Measurements from ENCODE around the gene CD276. TPM values are rescaled to one million over a fixed set of nuclear protein-coding genes. Genes with fewer than 3 reads are reported as not detected.

Gene CD276
- total RNA-seq, 2 donors from 2014 or later: 0.67 to 2.8 TPM

GRCh38 chr15:73678498-73678897 lies 5.7 kb upstream of the CD276 start:
- H3K36me3 Mint-ChIP-seq (ENCODE audit: insufficient read depth in 2 of 2): no peaks in the 10 kb centered on the region
- H3K27me3 Mint-ChIP-seq (ENCODE audit: low read depth): peaks cover 43% of the 10 kb centered on the region
- no peak overlapping the region for H3K4me3 Mint-ChIP-seq
- peaks cover 27% of the 10 kb centered on the region for H3K4me1 Mint-ChIP-seq (ENCODE audit: low read depth)
- ATAC-seq (replicated peaks in 1 of 2): no peak
- H3K9me3 Mint-ChIP-seq: no peaks in the 10 kb centered on the region
- no peak overlapping the region for H3K27ac Mint-ChIP-seq
- DNase-seq: no peak

DNA sequence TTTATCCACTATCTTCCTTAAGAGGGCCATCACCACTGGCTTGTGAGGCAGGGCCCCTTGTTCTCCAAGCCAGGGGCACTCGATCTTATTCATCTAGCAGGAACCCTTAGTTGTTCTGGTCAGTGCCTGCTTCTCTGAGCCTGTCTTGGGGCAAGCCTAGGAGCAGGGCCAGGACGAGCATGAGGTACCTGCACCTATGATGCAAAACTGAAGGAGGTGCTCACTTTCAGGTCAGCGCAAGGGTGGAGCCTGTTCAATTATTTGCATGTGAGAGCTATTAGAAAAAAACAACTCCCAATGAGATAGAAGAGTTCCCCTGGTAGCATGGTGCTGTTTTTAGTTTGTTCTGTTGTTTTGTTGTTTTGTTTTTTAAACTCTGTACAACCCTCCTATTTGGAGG lies 5.0 kb upstream of the CD276 start:
- Mint-ChIP-seq H3K4me3 (no peak overlapping the region), H3K27me3 (ENCODE audit: low read depth) (peaks cover 43% of the 10 kb centered on the region), H3K36me3 (ENCODE audit: insufficient read depth in 2 of 2) (no peaks in the 10 kb centered on the region), H3K9me3 (no peaks in the 10 kb centered on the region), H3K4me1 (ENCODE audit: low read depth) (peaks cover 31% of the 10 kb centered on the region), H3K27ac (no peak overlapping the region)
- ATAC-seq (replicated peaks in 1 of 2) (no peak), DNase-seq (no peak)

DNA sequence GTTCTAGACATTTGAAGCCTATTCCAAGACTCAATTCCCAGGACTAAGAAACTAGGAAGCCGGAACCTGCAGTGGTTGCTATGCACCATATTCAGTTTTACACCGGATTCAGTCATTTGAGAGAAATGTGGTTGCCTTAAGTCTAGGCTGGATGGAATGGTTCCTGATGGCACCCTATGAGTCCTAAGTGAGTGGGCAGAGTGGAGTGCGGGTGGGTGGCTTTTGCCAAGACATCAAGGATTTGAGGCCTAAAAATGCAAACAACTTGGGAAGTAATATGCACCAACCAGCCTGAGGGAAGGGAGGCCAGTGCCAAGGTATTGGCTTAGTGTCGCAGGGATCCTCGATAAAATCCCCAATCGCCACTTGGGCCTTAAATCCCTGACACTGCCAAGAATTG lies 4.2 kb upstream of the CD276 start:
- Mint-ChIP-seq H3K4me1 (ENCODE audit: low read depth) (peaks cover 34% of the 10 kb centered on the region), H3K4me3 (no peak overlapping the region), H3K27me3 (ENCODE audit: low read depth) (peaks cover 46% of the 10 kb centered on the region), H3K36me3 (ENCODE audit: insufficient read depth in 2 of 2) (no peaks in the 10 kb centered on the region), H3K9me3 (no peaks in the 10 kb centered on the region), H3K27ac (no peak overlapping the region)
- DNase-seq (no peak), ATAC-seq (replicated peaks in 1 of 2) (no peak)

- Mint-ChIP-seq H3K4me3 (no peak overlapping the region), H3K4me1 (ENCODE audit: low read depth) (peaks cover 37% of the 10 kb centered on the region), H3K27ac (no peak overlapping the region), H3K9me3 (no peaks in the 10 kb centered on the region), H3K27me3 (ENCODE audit: low read depth) (peaks cover 51% of the 10 kb centered on the region), H3K36me3 (ENCODE audit: insufficient read depth in 2 of 2) (no peaks in the 10 kb centered on the region)
- DNase-seq (no peak), ATAC-seq (replicated peaks in 1 of 2) (peak; percentile 14 to 55)
These were observed 3.6 kb upstream of the CD276 start for GRCh38 chr15:73680549-73680948.

GRCh38 chr15:73681063-73681462 lies 3.1 kb upstream of the CD276 start:
- peaks cover 57% of the 10 kb centered on the region for H3K27me3 Mint-ChIP-seq (ENCODE audit: low read depth)
- no peak overlapping the region for H3K4me3 Mint-ChIP-seq
- no peaks in the 10 kb centered on the region for H3K9me3 Mint-ChIP-seq
- H3K4me1 Mint-ChIP-seq (ENCODE audit: low read depth): peaks cover 37% of the 10 kb centered on the region
- H3K36me3 Mint-ChIP-seq (ENCODE audit: insufficient read depth in 2 of 2): no peaks in the 10 kb centered on the region
- ATAC-seq (replicated peaks in 1 of 2) (no peak), DNase-seq (no peak)
- no peak overlapping the region for H3K27ac Mint-ChIP-seq

DNA sequence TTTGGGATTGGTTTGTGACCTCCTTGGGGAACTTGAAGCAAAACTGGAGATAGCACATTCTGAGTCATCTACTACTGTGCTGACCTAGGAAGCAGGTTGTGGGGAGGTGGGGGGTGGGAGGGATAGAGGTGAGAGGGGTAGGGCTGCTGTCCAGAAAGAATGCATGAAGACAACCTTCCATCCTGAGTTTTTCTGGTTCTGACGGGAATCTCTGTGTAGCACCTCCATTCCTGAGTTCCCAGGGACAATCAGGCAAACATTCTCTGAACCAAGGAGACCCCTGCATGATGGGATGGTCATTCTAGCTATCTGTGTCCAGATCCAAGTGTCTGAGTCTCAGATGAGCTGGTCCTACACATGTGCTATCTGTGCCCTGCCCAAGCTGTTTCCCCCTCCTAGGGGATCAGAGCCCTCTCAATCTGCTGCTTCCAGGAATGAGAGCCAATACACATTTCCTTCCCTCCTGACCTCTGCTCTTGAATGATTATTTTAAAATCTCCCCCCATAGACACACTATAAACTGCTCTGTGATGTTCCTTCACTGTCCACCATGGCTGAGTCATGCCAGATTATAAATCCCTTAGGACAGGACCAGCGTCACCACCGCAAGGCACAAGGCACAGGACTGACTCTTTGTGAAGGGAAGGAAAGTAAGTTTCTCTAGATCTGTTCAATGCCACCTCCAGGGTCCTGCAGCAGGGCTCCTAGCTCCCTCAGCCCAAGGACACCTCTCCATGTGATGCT lies 2.2 kb upstream of the CD276 start:
- DNase-seq (no peak), ATAC-seq (replicated peaks in 1 of 2) (no peak)
- H3K36me3 Mint-ChIP-seq (ENCODE audit: insufficient read depth in 2 of 2): no peaks in the 10 kb centered on the region
- no peaks in the 10 kb centered on the region for H3K9me3 Mint-ChIP-seq
- peaks cover 37% of the 10 kb centered on the region for H3K4me1 Mint-ChIP-seq (ENCODE audit: low read depth)
- no peak overlapping the region for H3K4me3 Mint-ChIP-seq
- peaks cover 64% of the 10 kb centered on the region for H3K27me3 Mint-ChIP-seq (ENCODE audit: low read depth)
- H3K27ac Mint-ChIP-seq: no peak overlapping the region

DNA sequence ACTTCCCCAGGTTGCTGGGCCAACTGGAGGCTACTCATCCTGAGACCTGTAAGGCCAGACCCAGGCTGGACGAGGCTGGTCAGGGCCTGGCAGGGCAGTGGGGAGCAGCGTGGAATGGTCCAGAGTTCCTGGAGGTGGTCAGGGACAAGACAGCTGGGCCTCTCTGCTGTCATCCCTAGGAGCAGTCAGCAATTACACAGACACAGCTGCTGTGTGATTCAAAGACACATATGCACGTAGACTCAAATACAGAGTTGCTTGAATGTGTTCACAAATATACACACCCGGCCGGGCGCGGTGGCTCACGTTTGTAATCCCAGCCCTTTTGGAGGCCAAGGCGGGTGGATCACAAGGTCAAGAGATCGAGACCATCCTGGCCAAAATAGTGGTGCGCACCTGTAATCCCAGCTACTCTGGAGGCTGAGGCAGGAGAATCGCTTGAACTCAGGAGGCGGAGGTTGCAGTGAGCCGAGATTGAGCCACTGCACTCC lies 1.5 kb upstream of the CD276 start:
- no peak overlapping the region for H3K27ac Mint-ChIP-seq
- peaks cover 37% of the 10 kb centered on the region for H3K4me1 Mint-ChIP-seq (ENCODE audit: low read depth)
- no peaks in the 10 kb centered on the region for H3K36me3 Mint-ChIP-seq (ENCODE audit: insufficient read depth in 2 of 2)
- no peaks in the 10 kb centered on the region for H3K9me3 Mint-ChIP-seq
- H3K4me3 Mint-ChIP-seq: peak overlapping the region in 1 of 2 donors; percentile 49
- DNase-seq: no peak
- H3K27me3 Mint-ChIP-seq (ENCODE audit: low read depth): peaks cover 66% of the 10 kb centered on the region
- no peak for ATAC-seq (replicated peaks in 1 of 2)

- DNase-seq: no peak
- ATAC-seq (replicated peaks in 1 of 2): no peak
- H3K4me1 Mint-ChIP-seq (ENCODE audit: low read depth): peaks cover 35% of the 10 kb centered on the region
- H3K27ac Mint-ChIP-seq: no peak overlapping the region
- H3K27me3 Mint-ChIP-seq (ENCODE audit: low read depth): peaks cover 71% of the 10 kb centered on the region
- peak overlapping the region; percentile 4 to 83 for H3K4me3 Mint-ChIP-seq
- no peaks in the 10 kb centered on the region for H3K36me3 Mint-ChIP-seq (ENCODE audit: insufficient read depth in 2 of 2)
- H3K9me3 Mint-ChIP-seq: no peaks in the 10 kb centered on the region
These were observed 866 bp upstream of the CD276 start for GRCh38 chr15:73683257-73683776.

DNA sequence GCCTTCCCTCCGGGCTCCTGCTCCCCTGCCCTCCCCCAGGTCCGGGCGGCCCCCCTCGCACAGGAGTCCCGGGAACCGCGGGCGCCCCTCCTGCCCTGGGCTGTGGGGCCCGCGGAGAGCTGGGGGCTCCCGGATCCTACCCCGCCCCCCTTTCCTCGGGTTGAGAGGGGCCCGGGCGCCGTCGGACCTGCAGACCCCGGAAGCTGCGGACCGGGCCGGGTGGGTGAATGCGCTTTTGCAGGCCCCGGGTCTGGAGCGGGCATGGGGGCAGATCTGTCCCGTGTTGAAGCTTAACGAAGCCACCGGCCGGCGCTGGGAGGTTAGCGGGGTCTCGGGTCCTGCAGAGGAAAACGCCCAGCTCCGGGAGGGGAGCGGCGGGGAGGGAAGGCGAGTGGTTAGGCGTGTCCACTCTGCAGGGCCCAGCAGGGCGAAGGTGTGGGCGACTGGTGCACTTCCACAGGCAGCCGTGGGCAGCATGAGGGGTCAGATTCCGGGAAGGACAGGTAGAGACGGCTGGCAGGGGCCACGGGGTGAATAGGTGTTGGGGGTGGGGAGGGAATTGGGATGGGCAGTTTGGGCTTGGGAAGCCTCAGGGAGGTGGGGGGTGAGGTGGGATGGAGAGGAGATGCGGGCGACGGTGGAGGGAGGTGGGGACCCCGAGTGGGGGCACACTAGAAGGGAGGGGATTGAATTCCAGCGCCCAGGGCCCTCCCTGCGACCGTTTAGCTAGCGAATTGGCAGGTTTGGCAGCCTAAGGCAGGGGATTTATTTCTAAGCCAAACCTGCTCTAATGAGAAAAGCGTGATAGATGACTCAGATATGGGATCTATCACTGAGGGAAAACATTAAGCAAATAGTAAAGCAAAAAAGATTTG lies 635 bp downstream of the CD276 start:
- DNase-seq (no peak), ATAC-seq (replicated peaks in 1 of 2) (peak; percentile 5 to 11)
- Mint-ChIP-seq H3K4me1 (ENCODE audit: low read depth) (peaks cover 33% of the 10 kb centered on the region), H3K27ac (no peak overlapping the region), H3K36me3 (ENCODE audit: insufficient read depth in 2 of 2) (no peaks in the 10 kb centered on the region), H3K9me3 (no peaks in the 10 kb centered on the region), H3K4me3 (peak overlapping the region; percentile 73 to 80), H3K27me3 (ENCODE audit: low read depth) (peaks cover 70% of the 10 kb centered on the region)

- Mint-ChIP-seq H3K4me1 (ENCODE audit: low read depth) (peaks cover 32% of the 10 kb centered on the region), H3K36me3 (ENCODE audit: insufficient read depth in 2 of 2) (no peaks in the 10 kb centered on the region), H3K9me3 (no peaks in the 10 kb centered on the region), H3K27ac (no peak overlapping the region), H3K4me3 (peak overlapping the region; percentile 37 to 73), H3K27me3 (ENCODE audit: low read depth) (peaks cover 65% of the 10 kb centered on the region)
- no peak for ATAC-seq (replicated peaks in 1 of 2)
- no peak for DNase-seq
These were observed 1.8 kb downstream of the CD276 start for GRCh38 chr15:73685981-73686380.

GRCh38 chr15:73686781-73687256 lies 2.6 kb downstream of the CD276 start:
- H3K9me3 Mint-ChIP-seq: no peaks in the 10 kb centered on the region
- H3K27me3 Mint-ChIP-seq (ENCODE audit: low read depth): peaks cover 56% of the 10 kb centered on the region
- DNase-seq (no peak), ATAC-seq (replicated peaks in 1 of 2) (no peak)
- peaks cover 26% of the 10 kb centered on the region for H3K4me1 Mint-ChIP-seq (ENCODE audit: low read depth)
- no peaks in the 10 kb centered on the region for H3K36me3 Mint-ChIP-seq (ENCODE audit: insufficient read depth in 2 of 2)
- H3K4me3 Mint-ChIP-seq: no peak overlapping the region
- H3K27ac Mint-ChIP-seq: no peak overlapping the region

GRCh38 chr15:73687351-73687750 lies 3.2 kb downstream of the CD276 start:
- Mint-ChIP-seq H3K27ac (no peak overlapping the region), H3K27me3 (ENCODE audit: low read depth) (peaks cover 51% of the 10 kb centered on the region), H3K4me1 (ENCODE audit: low read depth) (peaks cover 21% of the 10 kb centered on the region), H3K4me3 (no peak overlapping the region), H3K36me3 (ENCODE audit: insufficient read depth in 2 of 2) (no peaks in the 10 kb centered on the region), H3K9me3 (no peaks in the 10 kb centered on the region)
- DNase-seq: no peak
- no peak for ATAC-seq (replicated peaks in 1 of 2)

- DNase-seq (no peak), ATAC-seq (replicated peaks in 1 of 2) (no peak)
- H3K4me1 Mint-ChIP-seq (ENCODE audit: low read depth): peaks cover 10% of the 10 kb centered on the region
- H3K27me3 Mint-ChIP-seq (ENCODE audit: low read depth): peaks cover 49% of the 10 kb centered on the region
- no peak overlapping the region for H3K4me3 Mint-ChIP-seq
- H3K36me3 Mint-ChIP-seq (ENCODE audit: insufficient read depth in 2 of 2): no peaks in the 10 kb centered on the region
- H3K9me3 Mint-ChIP-seq: no peaks in the 10 kb centered on the region
- H3K27ac Mint-ChIP-seq: no peak overlapping the region
These were observed 4.3 kb downstream of the CD276 start for GRCh38 chr15:73688455-73688854.

Measured in activated T-cell treated with anti-CD3 and anti-CD28 coated beads, Interleukin-2, amount 50 U/mL, for 72 hours (primary cell).